HG02798 (cell line): ENCODE measurements around the gene GGA3.
"Not testable (repeated sequence)": the region's sequence is repeated elsewhere in the genome, so short reads cannot be mapped to it uniquely, and the experiment has no call there.

Experiments
- ATAC-seq: cut with Tn5 transposase; IDR thresholded peaks from one replicate; pipeline ENCODE4 v1.9.1; 2021; ENCODE audit warnings: mild to moderate bottlenecking; ENCODE audit not compliant: unreplicated experiment, poor library complexity

GGA3 gene

DNA sequence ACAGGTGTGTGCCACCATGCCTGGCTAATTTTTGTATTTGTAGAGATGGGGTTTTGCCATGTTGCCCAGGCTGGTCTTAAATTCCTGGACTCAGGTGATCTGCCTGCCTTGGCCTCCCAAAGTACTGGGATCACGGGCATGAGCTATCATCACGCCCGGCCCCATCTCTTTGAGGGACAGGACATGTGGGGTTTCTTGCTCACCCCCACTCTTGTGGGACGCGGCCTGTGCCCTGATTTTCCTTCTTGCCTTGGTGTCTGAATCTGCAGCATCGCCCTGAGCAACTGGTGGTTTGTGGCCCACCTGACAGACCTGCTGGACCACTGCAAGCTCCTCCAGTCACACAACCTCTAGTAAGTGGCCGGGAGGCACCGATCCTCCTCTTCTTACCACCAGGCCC, 30.3 kb downstream of the GGA3 start:
- no peak for ATAC-seq

DNA sequence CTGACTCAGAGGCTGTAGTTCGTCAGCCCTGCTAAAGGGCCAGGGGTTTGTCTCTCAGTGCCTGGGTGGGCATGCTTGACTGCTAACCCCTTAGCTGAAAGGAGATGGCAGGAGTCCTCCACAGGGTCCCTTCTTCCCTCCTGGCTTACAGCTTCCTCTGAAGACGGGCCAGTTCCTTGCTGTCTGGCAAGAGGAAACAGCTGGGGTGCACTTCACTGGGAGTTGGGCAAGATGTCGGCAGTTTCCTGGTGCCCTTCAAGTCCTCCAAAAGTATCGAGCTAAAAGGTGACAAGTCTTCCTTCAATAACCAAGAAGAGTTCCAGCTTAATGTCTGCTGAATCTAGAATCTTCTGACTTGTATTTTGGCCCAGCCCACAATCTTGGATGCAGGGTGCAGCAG, 32.6 kb downstream of the GGA3 start:
- no peak for ATAC-seq

DNA sequence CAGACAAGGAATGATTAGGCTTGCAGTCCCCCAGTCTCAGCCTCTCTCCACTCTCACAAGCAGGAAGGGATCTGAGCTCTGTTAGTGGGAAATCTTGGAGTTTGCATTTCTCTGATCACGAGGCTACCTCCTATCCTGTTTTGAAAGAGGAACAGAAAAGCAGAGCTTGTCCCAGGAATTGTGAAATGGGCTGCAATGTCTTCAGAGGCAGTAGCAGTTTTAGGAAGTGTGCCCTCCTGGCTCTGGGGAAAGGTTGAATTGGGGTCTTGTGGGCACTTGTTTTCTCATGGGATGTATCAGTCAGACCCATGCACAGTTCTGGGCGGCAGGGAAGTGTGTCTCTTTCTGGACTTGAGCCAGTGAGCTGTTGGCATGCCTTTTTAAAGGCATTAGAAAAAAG, 33.1 kb downstream of the GGA3 start:
- no peak for ATAC-seq

DNA sequence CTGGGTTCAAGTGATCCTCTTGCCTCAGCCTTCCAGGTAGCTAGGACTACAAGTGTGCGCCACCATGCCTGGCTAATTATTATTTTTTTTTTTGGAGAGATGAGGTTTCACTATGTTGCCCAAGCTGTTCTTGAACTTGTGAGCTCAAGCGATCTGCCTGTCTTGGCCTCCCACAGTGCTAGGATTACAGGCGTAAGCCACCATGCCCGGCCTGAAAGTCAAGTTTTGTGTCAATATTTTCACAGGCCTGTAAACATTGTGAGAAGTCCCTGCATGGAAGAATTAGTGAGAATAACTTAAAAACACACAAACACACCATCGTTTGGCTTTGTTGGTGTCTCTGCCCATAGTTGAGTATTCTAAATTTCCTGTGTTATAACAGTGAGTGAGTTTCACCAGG, 33.7 kb downstream of the GGA3 start:
- no peak for ATAC-seq

DNA sequence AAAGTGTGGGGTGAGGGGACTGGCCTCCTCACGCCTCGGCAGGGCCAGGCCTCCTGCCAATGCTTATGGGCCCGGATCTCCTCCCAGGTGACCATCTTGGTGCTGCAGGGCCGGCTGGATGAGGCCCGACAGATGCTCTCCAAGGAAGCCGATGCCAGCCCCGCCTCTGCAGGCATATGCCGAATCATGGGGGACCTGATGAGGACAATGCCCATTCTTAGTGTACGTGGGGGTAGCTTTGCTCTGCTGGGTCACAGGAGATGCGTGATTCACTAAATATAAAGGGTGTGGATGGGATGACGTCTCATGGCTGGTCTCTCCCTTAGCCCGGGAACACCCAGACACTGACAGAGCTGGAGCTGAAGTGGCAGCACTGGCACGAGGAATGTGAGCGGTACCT, 36.4 kb downstream of the GGA3 start:
- no peak for ATAC-seq

DNA sequence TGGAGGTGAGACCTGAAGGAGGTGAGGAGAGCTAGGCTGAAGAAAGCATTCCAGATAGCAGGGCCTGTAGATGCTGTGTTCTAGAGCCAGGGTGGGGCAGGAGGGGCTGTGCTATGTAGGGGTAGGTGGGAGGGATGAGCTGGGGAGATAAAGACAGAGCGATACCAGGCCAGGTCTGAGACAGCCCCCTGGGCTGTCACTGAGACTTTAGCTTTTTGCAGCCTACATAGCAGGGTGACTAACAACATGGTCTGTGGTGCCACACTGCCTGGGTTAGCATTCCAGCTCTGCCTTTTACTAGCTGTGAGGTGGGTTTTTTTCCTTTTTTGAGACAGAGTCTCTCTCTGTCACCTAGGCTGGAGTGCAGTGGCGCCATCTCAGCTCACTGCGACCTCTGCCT, 41.6 kb downstream of the GGA3 start:
- no peak for ATAC-seq

DNA sequence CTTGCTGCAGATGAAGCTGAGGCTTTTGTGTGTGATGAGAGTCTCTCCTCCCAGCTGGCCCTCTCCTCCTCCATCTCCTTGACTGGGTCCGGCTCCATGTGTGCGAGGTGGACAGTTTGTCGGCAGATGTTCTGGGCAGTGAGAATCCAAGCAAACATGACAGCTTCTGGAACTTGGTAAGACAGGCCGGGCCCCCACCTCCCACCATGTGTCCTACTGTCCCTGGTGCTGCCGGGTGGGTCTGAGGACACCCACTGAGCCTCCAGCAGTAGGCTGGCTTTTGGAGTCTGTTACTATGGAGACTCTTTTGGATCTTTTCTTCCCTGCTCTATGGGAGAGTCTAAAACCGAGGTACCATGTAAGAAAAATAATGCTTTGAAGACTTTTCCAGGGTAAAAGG, 43.3 kb downstream of the GGA3 start:
- no peak for ATAC-seq

DNA sequence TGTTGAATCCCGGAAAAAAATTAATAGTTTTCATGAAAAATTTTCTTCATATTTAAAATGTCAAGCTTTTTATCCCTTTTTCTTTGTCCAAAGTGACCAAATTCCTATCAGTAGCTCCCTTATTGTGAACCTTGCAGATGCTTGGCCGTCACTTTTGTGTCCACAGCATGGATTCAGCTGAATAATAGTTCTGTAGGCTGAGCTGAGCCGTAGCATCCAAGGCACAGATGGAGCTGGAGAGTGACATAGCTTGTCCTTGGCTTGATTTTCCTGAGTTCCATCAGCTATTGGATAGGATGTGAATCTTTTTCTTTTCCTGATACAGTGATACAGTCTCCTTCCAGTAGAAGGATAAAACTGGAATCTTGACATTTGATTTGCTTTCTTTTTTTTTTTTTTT, 52.3 kb downstream of the GGA3 start:
- ATAC-seq = no peak

DNA sequence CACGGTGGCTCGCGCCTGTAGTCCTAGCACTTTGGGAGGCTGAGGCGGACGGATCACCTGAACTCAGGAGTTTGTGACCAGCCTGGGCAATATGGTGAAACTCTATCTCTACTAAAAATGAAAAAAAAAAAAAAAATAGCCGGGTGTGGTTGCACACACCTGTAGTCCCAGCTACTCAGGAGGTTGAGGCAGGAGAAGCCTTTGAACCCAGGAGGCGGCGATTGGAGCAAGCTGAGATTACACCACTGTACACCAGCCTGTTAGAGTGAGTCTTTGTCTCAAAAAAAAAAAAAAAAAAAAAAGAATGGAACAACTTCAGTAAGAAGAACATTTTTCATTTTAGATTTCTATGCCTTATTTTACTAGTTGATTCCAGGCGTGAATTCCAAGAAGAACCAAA, 53.2 kb downstream of the GGA3 start:
- ATAC-seq = no peak

DNA sequence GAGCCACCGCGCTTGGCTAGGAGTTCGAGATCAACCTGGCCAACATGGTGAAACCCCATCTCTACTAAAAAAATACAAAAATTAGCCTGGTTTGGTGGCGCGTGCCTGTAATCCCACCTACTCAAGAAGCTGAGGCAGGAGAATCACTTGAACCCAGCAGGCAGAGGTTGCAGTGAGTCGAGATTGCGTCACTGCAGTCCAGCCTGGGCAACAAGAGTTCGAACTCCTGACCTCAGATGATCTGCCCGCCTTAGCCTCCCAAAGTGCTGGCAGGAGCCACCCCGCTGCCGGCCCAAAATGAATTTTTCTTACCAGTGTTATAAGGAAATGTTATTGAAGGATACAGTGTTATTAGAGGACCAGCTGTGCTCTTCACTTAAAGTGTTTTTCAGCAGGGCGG, 53.6 kb downstream of the GGA3 start:
- ATAC-seq = no peak

DNA sequence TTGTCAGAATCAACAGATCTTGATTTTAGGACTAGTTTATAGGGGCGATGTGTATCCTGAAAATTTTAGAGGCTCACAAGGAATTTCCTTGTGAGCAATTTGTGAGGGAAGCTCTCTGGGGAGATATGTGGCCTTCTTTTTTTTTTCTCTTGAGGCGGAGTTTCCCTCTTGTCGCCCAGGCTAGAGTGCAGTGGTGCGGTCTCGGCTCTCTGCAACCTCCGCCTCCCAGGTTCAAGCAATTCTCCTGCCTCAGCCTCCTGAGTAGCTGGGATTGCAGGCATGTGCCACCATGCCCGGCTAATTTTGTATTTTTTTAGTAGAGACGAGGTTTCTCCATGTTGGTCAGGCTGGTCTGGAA, 54.4 kb downstream of the GGA3 start:
- ATAC-seq = not testable (repeated sequence)

DNA sequence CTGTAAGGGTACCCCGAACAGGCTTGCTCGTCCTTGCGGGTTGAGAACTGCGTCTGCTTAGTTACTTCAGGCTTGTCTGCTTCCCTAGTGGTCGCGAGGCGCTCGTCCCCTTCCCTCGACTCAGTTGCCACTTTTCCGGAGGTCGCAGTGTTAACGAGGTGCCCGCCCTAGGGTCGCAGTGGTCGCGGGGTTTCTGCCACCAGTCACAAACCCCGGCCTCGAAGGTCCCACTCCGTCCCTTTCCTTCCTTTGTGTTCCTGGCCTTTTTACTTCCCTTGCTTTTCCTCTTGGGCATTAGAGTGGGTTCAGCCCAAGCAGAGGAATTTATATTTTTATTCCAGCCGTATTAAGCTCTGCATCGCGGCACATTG, 55.6 kb downstream of the GGA3 start:
- ATAC-seq = no peak

DNA sequence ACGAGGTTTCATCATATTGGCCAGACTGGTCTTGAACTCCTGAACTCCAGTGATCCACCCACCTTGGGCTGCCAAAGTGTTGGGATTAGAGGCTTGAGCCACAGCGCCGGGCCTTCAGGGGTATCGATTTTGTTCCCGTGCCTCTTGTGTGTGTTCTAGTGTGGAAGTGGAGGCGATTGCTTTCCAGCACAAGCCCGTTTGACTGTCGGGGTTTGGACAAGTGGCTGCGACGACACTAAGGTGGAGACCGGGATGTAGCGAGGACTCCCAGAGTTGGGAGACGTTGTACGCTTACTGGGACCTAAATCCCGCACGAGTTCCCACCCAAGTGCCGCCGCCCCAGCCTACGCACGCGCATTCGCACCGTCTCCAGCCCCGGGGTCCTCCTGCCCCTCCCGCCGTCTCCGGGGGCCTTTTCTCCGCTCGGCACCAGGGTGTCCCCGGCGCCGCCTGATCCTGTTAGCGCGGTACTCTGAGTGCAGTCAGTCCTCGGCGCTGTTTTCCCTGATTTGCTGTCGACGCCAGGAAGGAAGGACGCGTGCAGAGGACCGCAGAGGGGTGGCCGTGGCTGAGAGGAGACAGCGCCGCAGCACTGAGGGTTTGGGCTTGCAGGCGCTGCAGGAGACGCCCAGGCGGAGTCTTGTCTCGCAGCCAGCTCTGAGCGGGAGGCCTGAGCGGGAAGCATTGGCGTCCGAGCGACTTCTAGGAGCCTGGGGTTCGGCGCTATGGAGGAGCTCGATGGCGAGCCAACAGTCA, 56.2 kb downstream of the GGA3 start, which contains the start of gene NUP85:
Gene NUP85 (plus strand): TSS at position 643 of the 756 bp plus-strand sequence. CDS start 83 bp downstream, at position 726.
- peak; percentile 74 for ATAC-seq

DNA sequence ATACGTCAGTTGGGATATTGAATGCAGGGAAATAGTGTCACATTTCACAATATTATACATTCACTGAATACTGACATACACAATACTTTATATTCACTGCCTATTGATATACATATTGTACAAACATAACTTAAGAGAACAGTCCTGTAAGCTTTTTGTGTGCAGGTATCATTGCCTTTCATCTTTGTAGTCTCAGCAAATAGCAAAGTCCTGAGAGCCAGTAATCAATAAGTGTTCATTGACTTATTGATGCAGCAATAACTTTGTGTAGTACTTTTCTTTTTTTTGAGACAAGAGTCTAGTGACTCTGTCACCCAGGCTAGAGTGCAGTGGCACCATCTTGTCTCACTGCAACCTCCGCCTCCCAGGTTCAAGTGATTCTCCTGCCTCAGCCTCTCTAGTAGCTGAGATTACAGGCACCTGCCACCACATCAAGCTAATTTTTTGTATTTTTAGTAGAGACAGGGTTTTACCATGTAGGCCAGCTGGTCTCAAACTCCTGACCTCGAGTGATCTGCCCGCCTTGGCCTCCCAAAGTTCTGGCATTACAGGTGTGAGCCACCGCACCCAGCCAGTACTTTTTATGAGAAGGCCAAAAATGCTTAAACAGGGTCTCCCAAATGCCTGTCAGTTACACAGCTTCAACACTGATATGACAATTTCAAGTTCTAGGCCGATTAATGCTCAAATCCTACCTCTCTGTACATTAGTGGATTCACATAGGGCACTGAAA, 61.4 kb downstream of the GGA3 start:
- no peak for ATAC-seq

DNA sequence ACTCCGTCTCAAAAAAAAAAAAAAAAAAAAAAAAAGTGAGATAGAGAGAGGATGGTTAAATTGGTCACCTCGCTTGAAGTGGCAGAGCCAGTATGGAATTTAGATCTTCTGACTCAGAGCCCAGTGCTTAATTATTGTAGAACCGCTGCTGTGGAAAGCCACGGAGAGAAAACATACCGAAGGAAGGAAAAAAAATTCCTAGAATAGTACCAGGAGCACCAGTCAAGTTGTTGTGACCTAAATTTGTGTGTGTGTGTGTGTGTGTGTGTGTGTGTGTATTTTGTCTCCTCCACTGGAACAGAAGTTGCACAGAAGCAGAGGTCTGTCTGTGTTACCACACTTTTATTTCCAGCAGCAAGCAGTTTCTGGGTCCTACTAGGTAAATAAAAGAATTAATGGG, 66.5 kb downstream of the GGA3 start:
- ATAC-seq = no peak

DNA sequence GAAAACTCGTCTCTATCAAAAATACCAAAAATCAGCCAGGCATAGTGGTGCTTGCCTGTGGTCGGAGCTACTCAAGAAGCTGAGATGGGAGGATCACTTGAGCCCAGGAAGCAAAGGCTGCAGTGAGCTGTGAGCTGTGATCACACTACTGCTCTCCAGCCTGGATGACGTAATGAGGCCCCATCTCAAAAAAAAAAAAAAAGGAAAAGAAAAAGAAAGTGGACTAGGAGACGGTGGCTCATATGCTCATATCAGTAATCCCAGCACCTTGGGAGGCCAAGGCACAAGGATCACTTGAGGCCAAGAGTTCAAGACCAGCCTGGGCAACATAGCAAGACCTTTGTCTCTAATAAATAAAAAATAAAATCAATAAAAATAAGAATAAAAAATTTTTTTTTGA, 69.8 kb downstream of the GGA3 start:
- ATAC-seq = no peak

DNA sequence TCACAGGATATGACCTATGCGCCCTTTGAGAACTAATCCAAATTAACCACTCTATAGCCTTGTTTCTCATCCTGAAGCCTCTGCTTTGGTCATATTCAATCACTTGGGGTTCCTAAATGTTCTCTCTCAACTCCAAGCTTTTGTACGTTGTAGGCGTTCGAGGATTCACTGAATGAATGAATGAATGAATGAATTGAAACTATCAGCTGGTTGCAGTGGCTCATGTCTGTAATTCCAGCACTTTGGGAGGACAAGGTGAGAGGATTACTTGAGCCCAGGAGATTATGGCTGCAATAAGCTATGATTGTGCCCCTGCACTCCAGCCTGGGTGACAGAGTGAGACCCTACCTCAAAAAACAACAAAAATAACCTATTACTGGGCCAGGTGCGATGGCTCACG, 72.8 kb downstream of the GGA3 start:
- ATAC-seq = no peak
